ENCODE data around the gene PPP6R3.
"Not testable (repeated sequence)": the region's sequence is repeated elsewhere in the genome, so short reads cannot be mapped to it uniquely, and the experiment has no call there.

PPP6R3 gene

GRCh38 chr11:68615657-68616056 lies 155.1 kb downstream of the PPP6R3 start:
- no peak for ATAC-seq

- no peak for ATAC-seq
These were observed 157.6 kb downstream of the PPP6R3 start for GRCh38 chr11:68617925-68618809.

DNA sequence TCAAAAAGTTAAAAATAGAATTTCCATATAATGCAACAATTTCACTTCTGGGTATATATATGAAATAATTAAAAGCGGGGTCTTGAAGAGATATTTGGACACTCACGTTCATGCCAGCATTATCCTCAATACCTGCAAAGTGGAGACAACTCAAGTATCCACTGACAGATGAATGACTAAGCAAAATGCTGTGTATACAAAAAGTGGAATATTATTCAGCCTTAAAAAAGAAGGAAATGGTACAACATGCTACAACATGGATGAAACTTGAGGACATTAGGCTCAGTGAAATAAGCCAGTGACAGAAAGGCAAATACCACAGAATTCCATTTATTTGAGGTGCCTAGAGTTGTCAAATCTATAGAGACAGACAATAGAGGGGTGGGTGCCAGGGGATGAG lies 161.3 kb downstream of the PPP6R3 start:
- ATAC-seq = no peak

GRCh38 chr11:68623706-68624105 lies 163.2 kb downstream of the PPP6R3 start:
- ATAC-seq = not testable (repeated sequence)

DNA sequence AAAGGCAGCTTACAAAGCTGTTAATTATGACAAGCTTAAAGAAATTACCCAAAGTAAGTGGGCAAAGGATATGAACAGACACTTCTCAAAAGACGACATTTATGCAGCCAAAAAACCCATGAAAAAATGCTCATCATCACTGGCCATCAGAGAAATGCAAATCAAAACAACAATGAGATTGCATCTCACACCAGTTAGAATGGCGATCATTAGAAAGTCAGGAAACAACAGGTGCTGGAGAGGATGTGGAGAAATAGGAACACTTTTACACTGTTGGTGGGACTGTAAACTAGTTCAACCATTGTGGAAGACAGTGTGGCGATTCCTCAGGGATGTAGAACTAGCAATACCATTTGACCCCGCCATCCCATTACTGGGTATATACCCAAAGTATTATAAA lies 164.5 kb downstream of the PPP6R3 start:
- not testable (repeated sequence) for ATAC-seq

DNA sequence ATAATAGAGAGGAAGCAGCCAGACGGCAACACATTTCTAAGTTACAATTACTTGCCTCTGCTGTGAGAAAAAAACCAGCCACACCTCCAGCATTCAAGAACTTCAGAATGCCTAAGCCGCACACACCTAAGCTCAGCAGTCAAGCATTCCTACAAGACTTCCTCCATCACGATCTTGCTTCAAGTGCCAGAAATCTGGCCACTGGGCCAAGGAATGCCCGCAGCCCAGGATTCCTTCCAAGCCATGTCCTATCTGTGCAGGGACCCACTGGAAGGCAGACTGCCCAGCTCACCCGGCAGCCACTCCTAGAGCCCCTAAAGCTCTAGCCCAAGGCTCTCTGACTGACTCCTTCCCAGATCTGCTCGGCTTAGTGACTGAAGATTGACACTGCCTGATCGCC lies 165.7 kb downstream of the PPP6R3 start:
- ATAC-seq = not testable (repeated sequence)

- ATAC-seq = not testable (repeated sequence)
These were observed 168.3 kb downstream of the PPP6R3 start for GRCh38 chr11:68628837-68629236.

DNA sequence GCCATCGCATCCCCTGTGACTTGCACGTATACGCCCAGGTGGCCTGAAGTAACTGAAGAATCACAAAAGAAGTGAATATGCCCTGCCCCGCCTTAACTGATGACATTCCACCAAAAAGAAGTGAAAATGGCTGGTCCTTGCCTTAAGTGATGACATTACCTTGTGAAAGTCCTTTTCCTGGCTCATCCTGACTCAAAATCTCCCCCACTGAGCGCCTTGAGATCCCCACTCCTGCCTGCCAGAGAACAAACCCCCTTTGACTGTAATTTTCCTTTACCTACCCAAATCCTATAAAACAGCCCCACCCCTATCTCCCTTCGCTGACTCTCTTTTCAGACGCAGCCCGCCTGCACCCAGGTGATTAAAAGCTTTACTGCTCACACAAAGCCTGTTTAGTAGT lies 171.8 kb downstream of the PPP6R3 start:
- not testable (repeated sequence) for ATAC-seq

GRCh38 chr11:68632802-68633201 lies 172.2 kb downstream of the PPP6R3 start:
- no peak for ATAC-seq

DNA sequence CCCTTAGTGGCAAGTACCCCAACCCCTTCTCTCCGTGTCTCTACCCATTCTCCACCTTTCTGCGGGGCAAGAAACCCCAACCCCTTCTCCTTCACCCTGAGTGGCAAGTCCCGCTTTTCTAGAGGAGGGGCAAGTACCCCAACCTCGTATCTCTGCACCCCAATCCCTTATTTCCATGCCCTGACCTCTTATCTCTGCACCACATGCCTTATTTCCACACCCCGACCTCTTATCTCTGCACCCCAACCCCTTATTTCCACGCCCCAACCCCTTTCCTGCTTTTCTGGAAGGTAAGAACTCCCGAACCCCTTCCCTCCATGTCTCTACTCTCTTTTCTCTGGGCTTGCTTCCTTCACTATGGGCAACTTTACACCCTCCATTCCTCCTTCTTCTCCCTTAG lies 174.1 kb downstream of the PPP6R3 start:
- ATAC-seq = not testable (repeated sequence)

DNA sequence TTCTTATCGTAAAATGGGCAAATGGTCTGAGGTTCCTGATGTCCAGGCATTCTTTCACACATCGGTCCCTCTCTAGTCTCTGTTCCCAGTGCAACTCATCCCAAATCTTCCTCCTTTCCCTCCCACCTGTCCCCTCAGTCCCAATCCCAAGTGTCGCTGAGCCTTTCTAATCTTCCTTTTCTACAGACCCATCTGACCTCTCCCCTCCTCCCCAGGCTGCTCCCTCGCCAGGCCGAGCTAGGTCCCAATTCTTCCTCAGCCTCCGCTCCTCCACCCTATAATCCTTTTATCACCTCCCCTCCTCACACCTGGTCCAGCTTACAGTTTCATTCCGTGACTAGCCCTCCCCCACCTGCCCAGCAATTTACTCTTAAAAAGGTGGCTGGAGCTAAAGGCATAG lies 174.6 kb downstream of the PPP6R3 start:
- ATAC-seq = not testable (repeated sequence)

- ATAC-seq = not testable (repeated sequence)
These were observed 175.3 kb downstream of the PPP6R3 start for GRCh38 chr11:68635883-68636282.

DNA sequence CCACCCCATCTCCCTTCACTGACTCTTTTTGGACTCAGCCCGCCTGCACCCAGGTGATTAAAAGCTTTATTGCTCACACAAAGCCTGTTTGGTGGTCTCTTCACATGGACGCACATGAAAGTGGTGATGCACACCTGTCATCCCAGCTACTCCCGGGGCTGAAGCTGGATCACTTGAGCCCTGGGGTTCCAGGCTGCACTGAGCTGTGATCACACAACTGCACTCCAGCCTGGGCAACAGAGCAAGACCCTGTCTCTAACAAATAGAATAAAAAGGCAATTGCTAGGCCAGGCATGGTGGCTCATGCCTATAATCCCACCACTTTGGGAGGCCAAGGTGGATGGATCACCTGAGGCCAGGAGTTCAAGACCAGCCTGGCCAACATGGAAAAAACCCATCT lies 178.8 kb downstream of the PPP6R3 start:
- not testable (repeated sequence) for ATAC-seq

DNA sequence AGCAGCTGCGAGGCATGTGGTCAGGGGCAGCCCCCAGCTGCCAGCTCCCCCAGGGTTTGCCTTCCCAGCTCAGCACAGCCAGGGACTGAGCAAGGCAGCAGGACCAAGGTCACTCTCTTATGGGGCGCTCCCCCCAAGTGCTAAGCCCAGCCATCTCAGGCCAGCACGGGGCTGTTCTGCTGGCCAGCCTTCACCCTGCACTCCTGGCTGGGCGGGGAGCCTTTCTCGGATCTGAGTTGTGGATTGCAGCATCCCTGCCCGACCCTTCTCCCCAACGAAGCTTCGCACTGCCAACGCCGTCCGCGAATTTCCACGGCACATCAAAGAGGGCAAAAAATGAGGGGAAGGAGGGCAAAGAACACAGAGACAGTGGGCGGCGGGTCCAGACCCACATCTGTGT lies 181.3 kb downstream of the PPP6R3 start:
- no peak for ATAC-seq

- no peak for ATAC-seq
These were observed 183.0 kb downstream of the PPP6R3 start for GRCh38 chr11:68643585-68643984.

GRCh38 chr11:68646832-68647231 lies 186.3 kb downstream of the PPP6R3 start:
- ATAC-seq = no peak

GRCh38 chr11:68649851-68650555 lies 189.5 kb downstream of the PPP6R3 start:
- no peak for ATAC-seq

- ATAC-seq = no peak
These were observed 190.2 kb downstream of the PPP6R3 start for GRCh38 chr11:68650801-68651200.

DNA sequence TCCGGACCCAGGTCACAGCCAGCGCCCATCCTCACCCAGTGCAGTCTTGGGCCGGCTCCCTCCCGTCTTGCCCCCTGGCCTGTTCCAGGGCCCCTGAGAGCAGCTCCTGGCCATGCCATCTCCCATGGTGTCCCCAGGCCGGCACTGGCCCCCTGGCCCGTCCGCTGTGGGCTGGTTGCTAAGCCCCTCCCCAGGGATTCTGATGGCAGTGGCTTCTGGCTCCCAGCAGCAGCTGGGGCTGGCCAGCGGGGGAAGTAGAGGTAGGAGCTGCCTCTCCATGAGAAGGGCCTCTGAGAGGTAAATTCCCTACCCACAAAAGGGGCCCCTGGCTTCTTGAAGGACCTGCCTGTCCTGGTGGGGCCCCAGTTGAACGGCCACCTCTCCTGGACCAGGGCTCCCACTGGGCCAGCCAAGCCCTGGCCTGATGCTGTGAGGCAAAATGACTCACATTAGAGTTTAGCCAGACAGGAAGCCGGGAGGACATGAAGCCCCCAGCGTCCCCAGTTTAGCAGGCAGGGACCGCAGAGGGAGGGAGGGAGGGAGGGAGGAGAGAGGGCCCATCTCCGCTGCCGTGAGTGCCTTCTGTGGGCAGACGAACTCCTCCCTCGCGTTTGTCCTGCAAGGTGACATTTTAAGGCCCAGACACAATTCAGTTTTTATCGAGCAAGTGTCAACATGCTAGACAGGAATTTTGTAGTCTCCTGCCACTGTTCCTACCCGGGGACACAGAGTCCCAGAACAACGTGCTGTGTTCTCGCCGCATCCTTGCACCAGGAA lies 190.8 kb downstream of the PPP6R3 start:
- ATAC-seq = no peak

GRCh38 chr11:68651985-68652682 lies 191.6 kb downstream of the PPP6R3 start:
- no peak for ATAC-seq

DNA sequence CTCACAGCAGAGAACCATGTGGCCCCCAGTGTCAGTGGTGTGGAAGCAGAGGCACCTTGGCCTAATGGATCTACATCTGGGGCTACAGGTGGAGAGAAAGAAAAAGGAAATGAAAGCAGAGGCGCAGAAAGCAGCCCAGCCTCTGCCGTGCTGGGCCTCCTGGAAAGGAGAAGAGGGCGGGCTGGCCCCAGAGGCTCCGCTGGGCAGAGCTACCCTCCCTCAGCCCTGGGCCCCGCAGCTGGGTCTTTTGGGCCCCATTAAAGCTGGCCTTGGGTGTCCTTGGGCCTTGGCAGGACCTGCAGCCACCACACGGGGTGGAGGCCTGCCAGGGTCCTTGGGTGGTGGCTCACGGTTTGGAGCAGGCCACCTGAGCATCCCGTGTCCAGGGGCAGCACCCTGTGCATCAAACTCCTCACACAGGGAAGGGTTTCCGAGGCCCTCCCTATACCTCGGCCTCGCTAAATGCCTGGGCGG lies 192.2 kb downstream of the PPP6R3 start:
- no peak for ATAC-seq

Measured in activated CD4-positive, CD25-positive, alpha-beta regulatory T cell treated with anti-CD3 and anti-CD28 coated beads, Interleukin-2, amount 50 U/mL, for 24 hours (primary cell).